ENCODE data around the gene DPY19L1. TPM values are rescaled to one million over a fixed set of nuclear protein-coding genes. Genes with fewer than 3 reads are reported as not detected.
"Not testable (repeated sequence)": the region's sequence is repeated elsewhere in the genome, so short reads cannot be mapped to it uniquely, and the experiment has no call there.

The DPY19L1 gene
- total RNA-seq, 2 experiments from 2014 or later = 5.8 to 17.6 TPM

DNA sequence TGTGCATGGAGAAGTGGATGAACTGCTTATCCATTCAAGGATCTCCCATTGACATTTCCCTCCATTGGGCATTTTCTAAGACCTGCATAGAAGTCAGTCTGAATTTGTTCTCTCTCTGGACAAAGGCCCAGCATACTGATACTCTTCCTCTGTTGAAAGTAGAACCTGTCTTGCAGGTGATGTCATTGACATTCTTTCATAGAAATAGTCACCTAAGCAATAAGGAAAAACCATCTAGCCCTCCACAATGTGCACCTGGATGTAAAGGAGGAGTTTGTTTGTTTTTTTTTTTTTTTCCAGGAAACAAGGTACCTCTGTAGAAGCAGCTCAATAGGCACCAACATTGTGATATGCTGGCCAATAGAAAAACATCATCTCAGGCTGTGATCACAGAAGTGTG lies 150.4 kb downstream of the DPY19L1 start:
- DNase-seq (ENCODE audit: low spot score) = no peak
- Histone ChIP-seq H3K4me2 (ENCODE audit: low read length) (no peak overlapping the region), H3K4me1 (ENCODE audit: insufficient read depth, low read length, poor library complexity, severe bottlenecking) (no peaks in the 10 kb centered on the region), H3K9me2 (ENCODE audit: insufficient read depth, low read length) (no peaks in the 10 kb centered on the region), H3K27ac (ENCODE audit: low read depth, low read length, poor library complexity, severe bottlenecking) (no peak overlapping the region), H3K4me3 (ENCODE audit: low read depth, low read length, poor library complexity, severe bottlenecking) (no peak overlapping the region), H3K36me3 (ENCODE audit: insufficient read depth, low read length) (no peaks in the 10 kb centered on the region), H3K79me2 (ENCODE audit: insufficient read depth, low read depth, low read length) (no peaks in the 10 kb centered on the region), H4K20me1 (ENCODE audit: insufficient read depth, low read length) (no peaks in the 10 kb centered on the region), H2AFZ (ENCODE audit: low read length) (no peak overlapping the region), H3K9me3 (ENCODE audit: low read length) (no peaks in the 10 kb centered on the region)
- TF ChIP-seq, protein P1, sequence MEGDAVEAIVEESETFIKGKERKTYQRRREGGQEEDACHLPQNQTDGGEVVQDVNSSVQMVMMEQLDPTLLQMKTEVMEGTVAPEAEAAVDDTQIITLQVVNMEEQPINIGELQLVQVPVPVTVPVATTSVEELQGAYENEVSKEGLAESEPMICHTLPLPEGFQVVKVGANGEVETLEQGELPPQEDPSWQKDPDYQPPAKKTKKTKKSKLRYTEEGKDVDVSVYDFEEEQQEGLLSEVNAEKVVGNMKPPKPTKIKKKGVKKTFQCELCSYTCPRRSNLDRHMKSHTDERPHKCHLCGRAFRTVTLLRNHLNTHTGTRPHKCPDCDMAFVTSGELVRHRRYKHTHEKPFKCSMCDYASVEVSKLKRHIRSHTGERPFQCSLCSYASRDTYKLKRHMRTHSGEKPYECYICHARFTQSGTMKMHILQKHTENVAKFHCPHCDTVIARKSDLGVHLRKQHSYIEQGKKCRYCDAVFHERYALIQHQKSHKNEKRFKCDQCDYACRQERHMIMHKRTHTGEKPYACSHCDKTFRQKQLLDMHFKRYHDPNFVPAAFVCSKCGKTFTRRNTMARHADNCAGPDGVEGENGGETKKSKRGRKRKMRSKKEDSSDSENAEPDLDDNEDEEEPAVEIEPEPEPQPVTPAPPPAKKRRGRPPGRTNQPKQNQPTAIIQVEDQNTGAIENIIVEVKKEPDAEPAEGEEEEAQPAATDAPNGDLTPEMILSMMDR (conservative IDR thresholded peaks at IDR 0.05; ENCODE audit: low read length) = no peak
- TF ChIP-seq EZH2phosphoT487 (IDR thresholded peaks at IDR 0.05; ENCODE audit: borderline replicate concordance, low read depth, low read length) = no peak
- CTCF ChIA-PET (ENCODE audit: unreplicated experiment) = no interaction called here
- no TSS peak for BruUV-seq (replicated peaks)
- intact Hi-C loops (cut with micrococcal nuclease; ENCODE audit: unreplicated experiment) = no loop called here
- POLR2A ChIA-PET = no interaction called here

- H3K27ac ChIP-seq (ENCODE audit: low read depth, low read length, poor library complexity, severe bottlenecking); CTCF ChIA-PET (ENCODE audit: unreplicated experiment); H3K4me3 ChIP-seq (ENCODE audit: low read depth, low read length, poor library complexity, severe bottlenecking); DNase-seq (ENCODE audit: low spot score); H3K4me2 ChIP-seq (ENCODE audit: low read length); BruUV-seq (replicated peaks); intact Hi-C loops (cut with micrococcal nuclease; ENCODE audit: unreplicated experiment); POLR2A ChIA-PET; H4K20me1 ChIP-seq (ENCODE audit: insufficient read depth, low read length); H3K4me1 ChIP-seq (ENCODE audit: insufficient read depth, low read length, poor library complexity, severe bottlenecking); H3K9me3 ChIP-seq (ENCODE audit: low read length); H3K79me2 ChIP-seq (ENCODE audit: insufficient read depth, low read depth, low read length); H3K36me3 ChIP-seq (ENCODE audit: insufficient read depth, low read length); H3K9me2 ChIP-seq (ENCODE audit: insufficient read depth, low read length); H2AFZ ChIP-seq (ENCODE audit: low read length): not testable (repeated sequence)
Measured at GRCh38 chr7:34883855-34884254, 153.4 kb downstream of the DPY19L1 start.

DNA sequence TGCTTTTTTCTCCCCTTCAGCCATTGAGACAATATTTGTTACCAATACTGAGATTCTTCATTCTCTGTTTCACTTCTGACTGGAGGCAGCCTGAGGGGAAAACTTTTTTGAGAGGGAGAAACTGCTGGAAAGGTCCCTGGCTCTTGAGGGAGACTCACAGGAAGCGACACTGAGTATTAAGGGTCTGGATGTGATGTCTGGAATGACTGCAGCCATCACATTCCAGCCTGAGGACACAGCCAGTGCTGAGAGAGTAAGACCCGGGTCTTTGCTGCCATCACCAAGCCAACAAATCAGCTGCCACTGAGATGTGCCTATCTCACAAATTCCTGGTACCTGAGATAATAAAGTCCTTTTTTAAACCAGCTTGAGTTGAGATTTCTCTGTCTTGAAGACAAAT lies 157.4 kb downstream of the DPY19L1 start:
- no peaks in the 10 kb centered on the region for H3K9me3 ChIP-seq (ENCODE audit: low read length)
- POLR2A ChIA-PET = no interaction called here
- H3K79me2 ChIP-seq (ENCODE audit: insufficient read depth, low read depth, low read length) = no peaks in the 10 kb centered on the region
- H3K27ac ChIP-seq (ENCODE audit: low read depth, low read length, poor library complexity, severe bottlenecking) = no peak overlapping the region
- intact Hi-C loops (cut with micrococcal nuclease; ENCODE audit: unreplicated experiment) = no loop called here
- DNase-seq (ENCODE audit: low spot score) = no peak
- no peak overlapping the region for H3K4me2 ChIP-seq (ENCODE audit: low read length)
- BruUV-seq (replicated peaks) = no TSS peak
- H3K36me3 ChIP-seq (ENCODE audit: insufficient read depth, low read length) = no peaks in the 10 kb centered on the region
- no peaks in the 10 kb centered on the region for H3K4me1 ChIP-seq (ENCODE audit: insufficient read depth, low read length, poor library complexity, severe bottlenecking)
- CTCF ChIA-PET (ENCODE audit: unreplicated experiment) = no interaction called here
- TF ChIP-seq, protein P1 (conservative IDR thresholded peaks at IDR 0.05; ENCODE audit: low read length) = no peak
- TF ChIP-seq EZH2phosphoT487 (IDR thresholded peaks at IDR 0.05; ENCODE audit: borderline replicate concordance, low read depth, low read length) = no peak
- no peak overlapping the region for H3K4me3 ChIP-seq (ENCODE audit: low read depth, low read length, poor library complexity, severe bottlenecking)
- no peaks in the 10 kb centered on the region for H3K9me2 ChIP-seq (ENCODE audit: insufficient read depth, low read length)
- H2AFZ ChIP-seq (ENCODE audit: low read length) = no peak overlapping the region
- H4K20me1 ChIP-seq (ENCODE audit: insufficient read depth, low read length) = no peaks in the 10 kb centered on the region

DNA sequence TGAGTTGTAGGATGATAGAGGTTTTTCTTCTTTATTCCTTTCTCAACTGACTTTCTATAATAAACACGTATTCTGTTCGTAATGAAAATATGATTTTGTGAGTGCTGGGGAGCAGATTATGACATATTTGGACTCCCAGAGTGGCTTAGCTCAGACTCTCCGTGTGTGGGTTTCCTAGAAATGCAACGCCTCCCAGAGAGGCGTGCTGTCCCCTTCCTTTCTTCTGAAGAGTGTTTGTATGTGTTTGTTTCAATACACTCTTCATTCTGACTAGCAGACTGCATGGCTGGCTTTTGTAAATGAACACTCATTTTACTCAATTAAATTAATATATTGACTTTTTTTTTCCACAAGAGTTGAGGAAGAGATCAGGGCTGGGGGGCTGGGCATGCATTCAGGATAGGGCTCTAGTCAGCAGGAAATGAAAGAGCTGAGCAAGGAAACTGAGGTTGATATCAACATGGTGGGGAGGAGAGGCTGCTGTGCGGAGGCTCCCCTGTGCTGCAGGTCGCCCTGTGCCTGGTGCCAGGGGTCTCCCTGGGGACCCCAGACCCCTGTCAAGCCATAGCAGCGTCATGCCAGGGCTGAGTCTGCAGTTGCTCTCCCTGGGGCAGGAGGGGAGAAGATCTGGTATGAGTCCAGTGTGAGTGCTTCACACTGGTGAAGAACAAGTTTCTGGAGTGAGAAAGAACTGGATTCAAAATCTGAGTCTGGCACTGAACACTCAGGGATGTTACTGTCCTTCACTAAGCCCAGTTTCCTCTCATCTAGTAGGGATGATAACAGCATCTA lies 158.1 kb downstream of the DPY19L1 start:
- H2AFZ ChIP-seq (ENCODE audit: low read length); POLR2A ChIA-PET; BruUV-seq (replicated peaks): not testable (repeated sequence)

More for the DNA sequence above, 158.1 kb downstream of the DPY19L1 start:
- H3K9me3 ChIP-seq (ENCODE audit: low read length); H3K79me2 ChIP-seq (ENCODE audit: insufficient read depth, low read depth, low read length); H3K4me1 ChIP-seq (ENCODE audit: insufficient read depth, low read length, poor library complexity, severe bottlenecking); H3K9me2 ChIP-seq (ENCODE audit: insufficient read depth, low read length); intact Hi-C loops (cut with micrococcal nuclease; ENCODE audit: unreplicated experiment); H4K20me1 ChIP-seq (ENCODE audit: insufficient read depth, low read length); H3K4me2 ChIP-seq (ENCODE audit: low read length); DNase-seq (ENCODE audit: low spot score); H3K36me3 ChIP-seq (ENCODE audit: insufficient read depth, low read length); H3K4me3 ChIP-seq (ENCODE audit: low read depth, low read length, poor library complexity, severe bottlenecking); CTCF ChIA-PET (ENCODE audit: unreplicated experiment); H3K27ac ChIP-seq (ENCODE audit: low read depth, low read length, poor library complexity, severe bottlenecking): not testable (repeated sequence)

Measured in OCI-LY7 (cell line).